OCI-LY7 (cell line): ENCODE measurements around the gene PHACTR2.

Experiments
- CTCF ChIP-seq: fragments of 200-600 bp; sonication (generic); conservative IDR thresholded peaks from 2 replicates; pipeline ENCODE4 v1.5.1; 2014; ENCODE audit warnings: mild to moderate bottlenecking, antibody characterized with exemption, low read length, moderate library complexity, mixed read lengths
- EZH2phosphoT487 ChIP-seq: fragments of 200-600 bp; sonication (generic); IDR thresholded peaks from 2 replicates; pipeline ENCODE4 v1.6.1; 2018; ENCODE audit warnings: low read depth, borderline replicate concordance, mild to moderate bottlenecking, mixed run types, antibody characterized with exemption, low read length, moderate library complexity, mixed read lengths

- TF ChIP-seq CTCF (no peak), EZH2phosphoT487 (no peak)
These were observed 101.2 kb downstream of the PHACTR2 start for GRCh38 chr6:143778926-143779325.
